ENCODE results near the gene ENTPD8. TPM values are rescaled to one million over a fixed set of nuclear protein-coding genes. Genes with fewer than 3 reads are reported as not detected.

The ENTPD8 gene
- total RNA-seq, 1 experiment from 2014 or later = not detected

DNA sequence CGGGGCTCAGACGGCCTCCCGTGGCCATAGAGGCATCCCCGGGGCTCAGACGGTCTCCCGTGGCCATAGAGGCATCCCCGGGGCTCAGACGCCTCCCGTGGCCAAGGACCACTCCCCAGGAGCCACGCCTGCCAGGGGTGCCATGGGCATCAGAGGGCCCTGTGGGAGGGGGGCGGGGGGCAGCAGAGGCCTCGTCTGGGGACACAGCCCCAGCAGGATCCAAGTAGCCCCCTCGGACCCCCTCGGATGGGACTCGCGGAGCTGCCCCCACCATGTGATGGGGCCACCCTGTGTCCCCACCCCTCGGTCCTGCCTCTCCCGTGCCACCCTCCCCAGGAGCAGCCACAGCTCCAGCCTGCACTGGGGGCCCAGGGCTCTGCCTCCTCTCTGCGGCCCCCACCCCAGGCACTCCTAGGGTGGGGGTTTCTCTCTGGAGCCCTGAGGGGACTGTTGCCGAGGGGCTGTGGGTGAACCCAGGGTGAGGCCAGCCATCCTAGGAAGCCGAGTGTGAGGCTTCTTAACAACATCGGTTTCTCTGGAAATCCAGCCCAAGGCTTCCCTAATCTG, 2.5 kb downstream of the ENTPD8 start:
- no peaks in the 10 kb centered on the region for H3K9me3 ChIP-seq (ENCODE audit: low read length)
- H3K4me3 ChIP-seq (ENCODE audit: low read length) = no peak overlapping the region
- no peak for DNase-seq
- ChIA-PET POLR2A (ENCODE audit: unreplicated experiment) (no interaction called here), CTCF (no interaction called here)
- no peak overlapping the region for H2AFZ ChIP-seq (ENCODE audit: low read length)
- H3K27me3 ChIP-seq (ENCODE audit: low read length) = no peaks in the 10 kb centered on the region
- H4K20me1 ChIP-seq (ENCODE audit: low read length) = no peaks in the 10 kb centered on the region
- no peak overlapping the region for H3K4me2 ChIP-seq (ENCODE audit: low read length)
- no peak for ATAC-seq
- no TSS peak for BruUV-seq (replicated peaks)
- H3K36me3 ChIP-seq (ENCODE audit: low read depth, low read length) = no peaks in the 10 kb centered on the region
- H3F3A ChIP-seq (ENCODE audit: low read length, unreplicated experiment) = no peaks in the 10 kb centered on the region
- H3K9me2 ChIP-seq (replicated peaks; ENCODE audit: low read length) = no peaks in the 10 kb centered on the region
- TF ChIP-seq EZH2phosphoT487 (IDR thresholded peaks at IDR 0.05; ENCODE audit: borderline replicate concordance, low read length) = no peak
- TF ChIP-seq, protein P1, sequence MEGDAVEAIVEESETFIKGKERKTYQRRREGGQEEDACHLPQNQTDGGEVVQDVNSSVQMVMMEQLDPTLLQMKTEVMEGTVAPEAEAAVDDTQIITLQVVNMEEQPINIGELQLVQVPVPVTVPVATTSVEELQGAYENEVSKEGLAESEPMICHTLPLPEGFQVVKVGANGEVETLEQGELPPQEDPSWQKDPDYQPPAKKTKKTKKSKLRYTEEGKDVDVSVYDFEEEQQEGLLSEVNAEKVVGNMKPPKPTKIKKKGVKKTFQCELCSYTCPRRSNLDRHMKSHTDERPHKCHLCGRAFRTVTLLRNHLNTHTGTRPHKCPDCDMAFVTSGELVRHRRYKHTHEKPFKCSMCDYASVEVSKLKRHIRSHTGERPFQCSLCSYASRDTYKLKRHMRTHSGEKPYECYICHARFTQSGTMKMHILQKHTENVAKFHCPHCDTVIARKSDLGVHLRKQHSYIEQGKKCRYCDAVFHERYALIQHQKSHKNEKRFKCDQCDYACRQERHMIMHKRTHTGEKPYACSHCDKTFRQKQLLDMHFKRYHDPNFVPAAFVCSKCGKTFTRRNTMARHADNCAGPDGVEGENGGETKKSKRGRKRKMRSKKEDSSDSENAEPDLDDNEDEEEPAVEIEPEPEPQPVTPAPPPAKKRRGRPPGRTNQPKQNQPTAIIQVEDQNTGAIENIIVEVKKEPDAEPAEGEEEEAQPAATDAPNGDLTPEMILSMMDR (conservative IDR thresholded peaks at IDR 0.05; ENCODE audit: low read depth, low read length) = no peak
- TF ChIP-seq EZH2 (IDR thresholded peaks at IDR 0.05; ENCODE audit: low read length, unreplicated experiment) = no peak
- H3K27ac ChIP-seq (ENCODE audit: low read length) = no peak overlapping the region
- no peaks in the 10 kb centered on the region for H3K79me2 ChIP-seq (ENCODE audit: low read length)
- H3K9ac ChIP-seq (ENCODE audit: low read length) = no peak overlapping the region
- intact Hi-C loops (cut with micrococcal nuclease) = no loop called here
- peaks cover 12% of the 10 kb centered on the region for H3K4me1 ChIP-seq (ENCODE audit: insufficient read depth, low read length)

DNA sequence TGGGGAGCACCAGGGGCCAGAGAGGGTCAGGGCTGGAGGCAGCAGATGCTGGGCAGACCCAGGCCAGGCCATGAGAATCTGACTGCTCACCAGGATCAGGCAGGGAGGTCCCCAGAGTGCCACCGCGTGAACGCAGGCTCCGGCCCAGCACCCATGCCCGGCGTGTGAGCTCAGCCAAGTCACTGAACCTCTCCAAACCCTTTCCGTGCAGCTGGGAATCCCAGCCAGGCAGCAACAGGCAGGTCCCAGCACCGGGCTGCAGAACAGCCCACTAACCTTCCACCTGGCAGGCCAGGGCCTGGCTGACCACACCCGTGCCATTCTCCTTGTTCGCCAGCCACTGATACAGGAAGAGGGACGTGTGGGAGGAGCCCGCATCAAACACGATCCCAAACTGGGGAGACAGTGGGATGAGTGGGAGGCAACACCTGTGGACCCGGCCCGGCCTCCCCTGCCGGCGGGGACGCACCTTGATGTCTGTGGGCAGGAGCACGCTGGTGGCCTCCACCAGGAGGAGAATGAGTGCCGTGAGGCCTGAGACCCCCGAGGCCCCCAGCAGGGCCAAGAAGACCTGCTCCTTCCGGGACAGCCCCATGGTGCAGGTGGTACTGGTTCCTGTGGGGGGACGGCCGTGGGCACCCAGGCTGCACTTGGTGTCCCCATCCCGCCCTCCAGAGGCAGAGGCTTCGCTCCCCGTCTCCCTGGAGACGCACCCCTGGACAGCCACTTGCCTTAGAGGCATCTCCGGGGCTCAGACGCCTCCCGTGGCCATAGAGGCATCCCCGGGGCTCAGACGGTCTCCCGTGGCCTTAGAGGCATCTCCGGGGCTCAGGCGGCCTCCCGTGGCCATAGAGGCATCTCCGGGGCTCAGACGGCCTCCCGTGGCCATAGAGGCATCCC, 3.2 kb downstream of the ENTPD8 start:
- no TSS peak for BruUV-seq (replicated peaks)
- ChIA-PET POLR2A (ENCODE audit: unreplicated experiment) (no interaction called here), CTCF (no interaction called here)
- no peaks in the 10 kb centered on the region for H3K9me3 ChIP-seq (ENCODE audit: low read length)
- ATAC-seq = no peak
- H3K4me2 ChIP-seq (ENCODE audit: low read length) = no peak overlapping the region
- H3K9me2 ChIP-seq (replicated peaks; ENCODE audit: low read length) = no peaks in the 10 kb centered on the region
- intact Hi-C loops (cut with micrococcal nuclease) = no loop called here
- no peak overlapping the region for H2AFZ ChIP-seq (ENCODE audit: low read length)
- no peak overlapping the region for H3K4me3 ChIP-seq (ENCODE audit: low read length)
- no peaks in the 10 kb centered on the region for H3K27me3 ChIP-seq (ENCODE audit: low read length)
- H3K36me3 ChIP-seq (ENCODE audit: low read depth, low read length) = no peaks in the 10 kb centered on the region
- H3K4me1 ChIP-seq (ENCODE audit: insufficient read depth, low read length) = peaks cover 12% of the 10 kb centered on the region
- no peak overlapping the region for H3K27ac ChIP-seq (ENCODE audit: low read length)
- no peaks in the 10 kb centered on the region for H3K79me2 ChIP-seq (ENCODE audit: low read length)
- no peak for DNase-seq
- H3F3A ChIP-seq (ENCODE audit: low read length, unreplicated experiment) = no peaks in the 10 kb centered on the region
- H4K20me1 ChIP-seq (ENCODE audit: low read length) = no peaks in the 10 kb centered on the region
- TF ChIP-seq EZH2 (IDR thresholded peaks at IDR 0.05; ENCODE audit: low read length, unreplicated experiment) = no peak
- TF ChIP-seq, protein P1 (conservative IDR thresholded peaks at IDR 0.05; ENCODE audit: low read depth, low read length) = no peak
- TF ChIP-seq EZH2phosphoT487 (IDR thresholded peaks at IDR 0.05; ENCODE audit: borderline replicate concordance, low read length) = no peak
- H3K9ac ChIP-seq (ENCODE audit: low read length) = no peak overlapping the region
